Gastroesophageal sphincter (tissue), 4 donors: ENCODE data around the gene TNFRSF8. TPM values are rescaled to one million over a fixed set of nuclear protein-coding genes. Genes with fewer than 3 reads are reported as not detected.
A peak's percentile ranks its signal among the peaks of the same experiment; 100 is the strongest.

Source experiments
- ATAC-seq: fragments of 150-250 bp; one replicate; pipeline ENCODE4 v1.9.1; 2016; ENCODE audit warnings: mild to moderate bottlenecking, moderate library complexity
- H3K27ac ChIP-seq, 4 donors: fragments of 200-600 bp; sonication (generic) in 3 of 4; 1 replicate in 3 of 4; 2 replicates in 1 of 4; pipeline ENCODE4 v1.5.1; 2016 to 2019
- H3K27me3 ChIP-seq: fragments of 200-600 bp; sonication (generic); one replicate; pipeline ENCODE4 v1.5.1; 2019
- H3K36me3 ChIP-seq, 2 donors: fragments of 200-600 bp; sonication (generic); one replicate each; pipeline ENCODE4 v1.5.1; 2019; ENCODE audit warnings: control low read depth in 1 of 2
- H3K4me1 ChIP-seq, 3 donors: fragments of 200-600 bp; sonication (generic); 1 replicate in 2 of 3; 2 replicates in 1 of 3; pipeline ENCODE4 v1.5.1; 2016 to 2019; ENCODE audit warnings: control low read depth in 2 of 3
- H3K4me3 ChIP-seq, 2 donors: fragments of 200-600 bp; sonication (generic); one replicate each; pipeline ENCODE4 v1.5.1; 2019; ENCODE audit warnings: mild to moderate bottlenecking in 1 of 2, moderate library complexity in 1 of 2
- H3K9me3 ChIP-seq, 3 donors: fragments of 200-600 bp; sonication (generic); one replicate each; pipeline ENCODE4 v1.5.1; 2017 to 2019; ENCODE audit warnings: control low read depth in 2 of 3
- EP300 ChIP-seq: sonication (generic); formaldehyde crosslinking; IDR thresholded peaks from one replicate; pipeline ENCODE4 v1.6.1; 2017; ENCODE audit warnings: antibody characterized with exemption, mild to moderate bottlenecking
- POLR2A ChIP-seq, 2 donors: fragments of 450-650 bp; IDR thresholded peaks; one replicate each; pipeline ENCODE4 v1.6.1; 2017; ENCODE audit warnings: antibody characterized with exemption in 2 of 2, mild to moderate bottlenecking in 2 of 2, moderate library complexity in 1 of 2
- POLR2AphosphoS5 ChIP-seq: sonication (generic); formaldehyde crosslinking; IDR thresholded peaks from one replicate; pipeline ENCODE4 v1.6.1; 2017; ENCODE audit warnings: antibody characterized with exemption
- WGBS, 2 donors: methylation state at CpG; one replicate each; pipeline ENCODE4 v1.1.5; 2018; ENCODE audit warnings: low coverage in 1 of 2; 5-methylcytosine and 5-hydroxymethylcytosine counted together
- total RNA-seq, 4 donors: library from RNA; depleted of rRNA; stranded (reverse); fragments of >200 nt; gene quantifications; one replicate each; pipeline ENCODE4 v1.1.0, GENCODE V29; 2016
- TF ChIP-seq, protein P1 (sequence below), 4 experiments: fragments of 200-600 bp in 2 of 4; fragments of 450-650 bp in 2 of 4; sonication (generic) in 1 of 4; IDR thresholded peaks; one replicate each; pipeline ENCODE4 v1.5.1; 2017 to 2019; ENCODE audit warnings: antibody characterized with exemption in 4 of 4, mild to moderate bottlenecking in 2 of 4, moderate library complexity in 2 of 4

Gene TNFRSF8
- total RNA-seq, 4 donors from 2014 or later, result 0.47 to 4.2 (median 1.4) TPM

DNA sequence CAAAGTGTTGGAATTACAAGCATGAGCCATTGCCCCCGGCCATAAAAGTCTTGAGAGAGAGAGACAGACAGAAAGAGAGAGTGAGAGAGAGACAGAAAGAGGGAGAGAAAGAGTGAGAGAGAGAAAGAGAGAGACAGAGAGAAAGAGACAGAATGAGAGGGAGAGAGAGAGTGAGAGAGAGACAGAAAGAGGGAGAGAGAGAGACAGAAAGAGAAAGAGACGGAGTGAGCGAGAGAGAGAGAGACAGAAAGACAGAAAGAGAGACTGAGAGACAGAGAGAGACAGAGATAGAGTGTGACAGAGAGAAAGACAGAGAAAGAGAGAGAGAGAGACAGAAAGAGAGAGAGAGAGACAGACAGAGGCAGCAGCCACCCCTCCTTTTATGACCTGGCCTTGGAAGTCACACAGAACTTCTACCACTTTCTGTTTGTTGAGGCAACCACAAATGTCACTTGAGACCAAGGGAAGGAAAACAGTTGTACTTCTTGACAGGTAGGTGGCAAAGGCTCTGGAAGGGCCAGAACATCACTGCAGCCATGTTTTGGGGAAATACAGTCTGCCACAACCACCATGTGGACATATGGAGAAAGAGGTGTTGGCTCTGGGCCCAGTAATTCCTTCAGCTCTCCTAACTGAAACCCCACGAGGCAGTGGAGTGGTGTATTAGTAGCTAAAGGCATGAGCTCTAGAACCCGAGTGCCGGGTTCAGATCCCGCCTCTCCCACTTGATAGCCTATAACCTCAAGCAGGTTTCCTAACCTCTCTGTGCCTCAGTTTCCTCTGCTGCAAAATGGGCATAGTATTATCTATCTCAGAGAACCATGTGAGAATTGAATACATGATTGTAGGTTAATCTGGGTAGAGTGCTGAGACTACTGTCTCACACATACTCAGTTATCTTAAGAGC, 50.6 kb downstream of the TNFRSF8 start:
- Histone ChIP-seq H3K4me1 (no peaks in the 10 kb centered on the region), H3K27me3 (peaks cover 39% of the 10 kb centered on the region), H3K4me3 (no peak overlapping the region), H3K36me3 (no peaks in the 10 kb centered on the region), H3K9me3 (no peaks in the 10 kb centered on the region), H3K27ac (peak overlapping the region in 1 of 4 donors; percentile 15)
- 90% methylated on average over 5 of the region's 7 CpGs; no CpG with 5 or more reads in 1 of the 2 donors for WGBS, 2 donors
- no peak for ATAC-seq
- TF ChIP-seq POLR2A (IDR thresholded peaks at IDR 0.05), result no peak
- TF ChIP-seq POLR2AphosphoS5, result no peak
- no peak for TF ChIP-seq EP300
- TF ChIP-seq, protein P1, sequence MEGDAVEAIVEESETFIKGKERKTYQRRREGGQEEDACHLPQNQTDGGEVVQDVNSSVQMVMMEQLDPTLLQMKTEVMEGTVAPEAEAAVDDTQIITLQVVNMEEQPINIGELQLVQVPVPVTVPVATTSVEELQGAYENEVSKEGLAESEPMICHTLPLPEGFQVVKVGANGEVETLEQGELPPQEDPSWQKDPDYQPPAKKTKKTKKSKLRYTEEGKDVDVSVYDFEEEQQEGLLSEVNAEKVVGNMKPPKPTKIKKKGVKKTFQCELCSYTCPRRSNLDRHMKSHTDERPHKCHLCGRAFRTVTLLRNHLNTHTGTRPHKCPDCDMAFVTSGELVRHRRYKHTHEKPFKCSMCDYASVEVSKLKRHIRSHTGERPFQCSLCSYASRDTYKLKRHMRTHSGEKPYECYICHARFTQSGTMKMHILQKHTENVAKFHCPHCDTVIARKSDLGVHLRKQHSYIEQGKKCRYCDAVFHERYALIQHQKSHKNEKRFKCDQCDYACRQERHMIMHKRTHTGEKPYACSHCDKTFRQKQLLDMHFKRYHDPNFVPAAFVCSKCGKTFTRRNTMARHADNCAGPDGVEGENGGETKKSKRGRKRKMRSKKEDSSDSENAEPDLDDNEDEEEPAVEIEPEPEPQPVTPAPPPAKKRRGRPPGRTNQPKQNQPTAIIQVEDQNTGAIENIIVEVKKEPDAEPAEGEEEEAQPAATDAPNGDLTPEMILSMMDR (IDR thresholded peaks at IDR 0.05), result no peak

DNA sequence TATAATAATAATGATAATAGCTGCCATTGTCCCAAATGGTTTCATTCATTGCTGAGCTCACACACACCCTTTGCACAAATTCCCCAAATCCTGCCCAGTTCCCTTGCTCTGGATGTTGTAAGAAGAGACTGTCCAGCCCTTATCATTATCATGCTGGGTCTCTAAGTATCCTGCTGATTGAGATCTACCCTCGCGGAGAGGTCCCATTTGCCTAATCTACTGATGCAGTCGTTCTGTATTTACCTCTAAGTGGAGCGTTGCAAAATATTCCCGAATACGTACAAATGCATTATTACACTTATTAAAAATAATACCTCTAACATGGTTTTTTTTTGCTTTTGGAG, 51.2 kb downstream of the TNFRSF8 start:
- TF ChIP-seq, protein P1 (IDR thresholded peaks at IDR 0.05), result no peak
- TF ChIP-seq POLR2A (IDR thresholded peaks at IDR 0.05) (no peak), POLR2AphosphoS5 (no peak), EP300 (no peak)
- Histone ChIP-seq H3K4me1 (no peaks in the 10 kb centered on the region), H3K4me3 (no peak overlapping the region), H3K27me3 (peaks cover 36% of the 10 kb centered on the region), H3K9me3 (no peaks in the 10 kb centered on the region), H3K27ac (no peak overlapping the region), H3K36me3 (no peaks in the 10 kb centered on the region)
- WGBS, 2 donors, result 74 to 86% methylated on average over 4 to 6 of the region's 6 CpGs
- ATAC-seq, result no peak

DNA sequence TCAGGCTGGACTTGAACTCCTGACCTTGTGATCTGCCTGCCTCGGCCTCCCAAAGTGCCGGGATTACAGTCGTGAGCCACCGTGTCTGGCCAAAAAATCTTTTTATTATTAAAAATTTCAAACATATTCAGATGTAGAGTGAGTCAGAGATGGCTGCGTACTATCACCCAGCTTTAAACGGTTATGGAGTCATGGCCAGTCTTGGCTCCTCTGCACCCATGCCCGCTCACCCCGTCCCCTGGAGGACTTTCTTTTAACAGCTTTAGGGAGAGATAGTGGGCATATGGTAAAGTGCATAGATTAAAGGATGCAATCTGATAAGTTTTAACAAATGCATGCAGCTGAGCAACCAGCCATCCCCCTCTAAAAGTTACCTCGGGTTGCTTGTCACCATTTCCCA, 51.8 kb downstream of the TNFRSF8 start:
- no peak overlapping the region for H3K4me3 ChIP-seq
- whole genome bisulfite sequencing, 2 donors, result 67 to 78% methylated on average over 8 to 9 of the region's 9 CpGs
- TF ChIP-seq, protein P1 (IDR thresholded peaks at IDR 0.05), result no peak
- TF ChIP-seq EP300 (no peak), POLR2A (IDR thresholded peaks at IDR 0.05) (no peak), POLR2AphosphoS5 (no peak)

DNA sequence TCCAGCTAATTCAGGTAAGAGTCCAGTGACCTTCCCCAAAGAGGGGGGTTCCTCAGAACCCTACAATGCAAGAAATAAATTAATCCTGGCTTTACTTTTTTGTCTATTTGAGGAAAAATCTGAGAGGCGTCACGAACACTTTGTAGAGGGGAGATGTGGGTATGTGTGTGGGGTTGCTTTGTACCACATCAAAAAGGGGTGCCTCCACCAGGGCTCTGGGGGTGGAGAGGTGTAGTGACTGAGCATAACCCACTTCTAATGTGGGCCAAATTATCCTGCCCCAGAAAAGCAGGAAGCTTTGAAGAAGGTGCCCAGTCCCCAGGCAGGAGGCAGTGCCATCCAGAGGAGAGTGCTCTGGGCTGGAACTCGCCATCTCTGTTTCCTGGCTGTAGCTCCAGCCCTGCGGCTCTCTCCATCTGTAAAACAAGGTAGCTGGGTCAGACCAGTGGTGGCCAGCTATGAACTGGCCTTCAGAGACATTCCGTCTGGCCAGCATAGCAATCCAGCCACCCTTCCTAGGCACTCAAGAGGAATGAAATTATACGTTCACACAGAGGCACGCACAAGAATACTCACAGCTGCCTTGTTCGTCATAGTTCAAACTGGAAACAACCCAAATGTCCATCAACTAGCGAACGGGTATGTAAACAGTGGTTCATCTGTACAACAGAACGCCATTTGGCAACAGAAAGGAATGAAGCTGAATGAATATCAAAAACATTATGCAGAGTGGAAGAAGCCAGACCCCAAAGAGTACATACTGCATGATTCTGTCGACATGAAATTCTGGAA, 58.3 kb downstream of the TNFRSF8 start:
- ATAC-seq, result peak; percentile 68
- TF ChIP-seq, protein P1 (IDR thresholded peaks at IDR 0.05), result no peak
- TF ChIP-seq EP300, result no peak
- peak; percentile 84 for TF ChIP-seq POLR2AphosphoS5
- TF ChIP-seq POLR2A (IDR thresholded peaks at IDR 0.05), result no peak
- Histone ChIP-seq H3K4me3 (no peak overlapping the region), H3K27me3 (peaks cover 16% of the 10 kb centered on the region), H3K27ac (peak overlapping the region in 3 of 4 donors; percentile 24 to 68 (median 33)), H3K36me3 (no peaks in the 10 kb centered on the region), H3K9me3 (no peaks in the 10 kb centered on the region), H3K4me1 (peaks cover 0 to 25% (median 4%) of the 10 kb centered on the region in 3 donors)
- WGBS, 2 donors, result 20 to 31% methylated on average over 6 to 9 of the region's 12 CpGs

More for the DNA sequence above, 51.8 kb downstream of the TNFRSF8 start:
- Histone ChIP-seq H3K9me3 (no peaks in the 10 kb centered on the region), H3K27me3 (peaks cover 31% of the 10 kb centered on the region), H3K36me3 (no peaks in the 10 kb centered on the region), H3K27ac (no peak overlapping the region), H3K4me1 (no peaks in the 10 kb centered on the region)
- ATAC-seq, result no peak
